Measurements from ENCODE around the gene LRRC4.

Gene LRRC4

GRCh38 chr7:127979113-127979727, 52.0 kb downstream of the LRRC4 start:
- no peak for DNase-seq (ENCODE audit: low read depth)

GRCh38 chr7:127978421-127978820, 52.8 kb downstream of the LRRC4 start:
- DNase-seq (ENCODE audit: low read depth) = no peak

All from activated gamma-delta T cell treated with anti-CD3 and anti-CD28 coated beads, Interleukin-2, amount 50 U/mL, for 16 hours (primary cell).